Measurements from ENCODE around the gene KHK.

- TF ChIP-seq CTCF (IDR thresholded peaks at IDR 0.05) (no peak), POLR2A (IDR thresholded peaks at IDR 0.05) (no peak)
Measured at GRCh38 chr2:27057184-27057583, 29.4 kb upstream of the KHK start.
